Muscle layer of colon (tissue), 2 donors: ENCODE data around the gene ENO1.
"Not testable (repeated sequence)": the region's sequence is repeated elsewhere in the genome, so short reads cannot be mapped to it uniquely, and the experiment has no call there.

Source experiments
- H3K27ac ChIP-seq: one replicate; pipeline ENCODE4 v1.7.0; 2013; ENCODE audit warnings: low read depth, mild to moderate bottlenecking, low read length, moderate library complexity
- H3K27me3 ChIP-seq, 2 donors: one replicate each; pipeline ENCODE4 v1.7.0; 2013; ENCODE audit warnings: low read length in 2 of 2, mild to moderate bottlenecking in 2 of 2; ENCODE audit not compliant: insufficient read depth in 2 of 2, control insufficient read depth in 1 of 2
- H3K36me3 ChIP-seq: one replicate; pipeline ENCODE4 v1.7.0; 2013; ENCODE audit warnings: mild to moderate bottlenecking, low read length; ENCODE audit not compliant: insufficient read depth
- H3K4me1 ChIP-seq: one replicate; pipeline ENCODE4 v1.7.0; 2013; ENCODE audit warnings: mild to moderate bottlenecking, low read length; ENCODE audit not compliant: insufficient read depth
- H3K4me3 ChIP-seq, 2 donors: one replicate each; pipeline ENCODE4 v1.7.0; 2013; ENCODE audit warnings: low read length in 2 of 2, low read depth in 1 of 2, mild to moderate bottlenecking in 1 of 2, moderate library complexity in 1 of 2
- H3K9ac ChIP-seq: one replicate; pipeline ENCODE4 v1.7.0; 2013; ENCODE audit warnings: low read length
- H3K9me3 ChIP-seq: one replicate; pipeline ENCODE4 v1.7.0; 2013; ENCODE audit warnings: mild to moderate bottlenecking, low read length
- donor health status: abdominal sarcoma.
- donor health status: Adenocarcinoma of cecum.

Gene ENO1

GRCh38 chr1:8878448-8878697, at the start of gene ENO1:
Gene ENO1 (minus strand): TSS chr1:8878686. CDS start chr1:8874908, 3,778 bp downstream.
- no peaks in the 10 kb centered on the region for H3K27me3 ChIP-seq
- H3K4me1 ChIP-seq = peaks cover 36% of the 10 kb centered on the region
- H3K36me3 ChIP-seq = peaks cover 13% of the 10 kb centered on the region
- peak within 1 kb of the TSS; percentile 99 for H3K27ac ChIP-seq
- peak within 1 kb of the TSS; percentile 89 to 92 for H3K4me3 ChIP-seq
- H3K9me3 ChIP-seq = no peaks in the 10 kb centered on the region
- peak within 1 kb of the TSS; percentile 67 for H3K9ac ChIP-seq

- Histone ChIP-seq H3K4me3 (no peak overlapping the region), H3K27ac (no peak overlapping the region), H3K27me3 (no peaks in the 10 kb centered on the region), H3K4me1 (no peaks in the 10 kb centered on the region), H3K36me3 (no peaks in the 10 kb centered on the region), H3K9me3 (no peaks in the 10 kb centered on the region), H3K9ac (no peak overlapping the region)
Observed at GRCh38 chr1:8926707-8927694, 48.5 kb upstream of the ENO1 start.

GRCh38 chr1:8925960-8926359, 47.5 kb upstream of the ENO1 start:
- Histone ChIP-seq H3K4me1 (no peaks in the 10 kb centered on the region), H3K4me3 (no peak overlapping the region), H3K27ac (no peak overlapping the region), H3K27me3 (no peaks in the 10 kb centered on the region), H3K9ac (no peak overlapping the region), H3K36me3 (no peaks in the 10 kb centered on the region), H3K9me3 (no peaks in the 10 kb centered on the region)

GRCh38 chr1:8925406-8925805, 46.9 kb upstream of the ENO1 start:
- H3K36me3 ChIP-seq = no peaks in the 10 kb centered on the region
- no peaks in the 10 kb centered on the region for H3K27me3 ChIP-seq
- no peaks in the 10 kb centered on the region for H3K9me3 ChIP-seq
- H3K4me1 ChIP-seq = no peaks in the 10 kb centered on the region
- no peak overlapping the region for H3K4me3 ChIP-seq
- H3K9ac ChIP-seq = no peak overlapping the region
- no peak overlapping the region for H3K27ac ChIP-seq

- H3K27me3 ChIP-seq = no peaks in the 10 kb centered on the region
- H3K36me3 ChIP-seq = no peaks in the 10 kb centered on the region
- no peaks in the 10 kb centered on the region for H3K4me1 ChIP-seq
- H3K9me3 ChIP-seq = no peaks in the 10 kb centered on the region
- H3K4me3 ChIP-seq = no peak overlapping the region
- H3K27ac ChIP-seq = no peak overlapping the region
- no peak overlapping the region for H3K9ac ChIP-seq
Observed at GRCh38 chr1:8922962-8923361, 44.5 kb upstream of the ENO1 start.

GRCh38 chr1:8917536-8917935, 39.0 kb upstream of the ENO1 start:
- not testable (repeated sequence) for H3K9me3 ChIP-seq, H3K4me1 ChIP-seq, H3K36me3 ChIP-seq, H3K27me3 ChIP-seq, H3K9ac ChIP-seq, H3K27ac ChIP-seq, H3K4me3 ChIP-seq

GRCh38 chr1:8915446-8915845, 37.0 kb upstream of the ENO1 start:
- Histone ChIP-seq H3K27ac (no peak overlapping the region), H3K4me1 (no peaks in the 10 kb centered on the region), H3K9me3 (no peaks in the 10 kb centered on the region), H3K4me3 (no peak overlapping the region), H3K36me3 (no peaks in the 10 kb centered on the region), H3K27me3 (no peaks in the 10 kb centered on the region), H3K9ac (no peak overlapping the region)

GRCh38 chr1:8914466-8914865, 36.0 kb upstream of the ENO1 start:
- Histone ChIP-seq H3K9me3 (no peaks in the 10 kb centered on the region), H3K36me3 (no peaks in the 10 kb centered on the region), H3K4me3 (no peak overlapping the region), H3K27ac (no peak overlapping the region), H3K9ac (no peak overlapping the region), H3K4me1 (no peaks in the 10 kb centered on the region), H3K27me3 (no peaks in the 10 kb centered on the region)

GRCh38 chr1:8913457-8913856, 35.0 kb upstream of the ENO1 start:
- Histone ChIP-seq H3K4me3 (no peak overlapping the region), H3K27me3 (no peaks in the 10 kb centered on the region), H3K9ac (no peak overlapping the region), H3K36me3 (no peaks in the 10 kb centered on the region), H3K4me1 (no peaks in the 10 kb centered on the region), H3K9me3 (no peaks in the 10 kb centered on the region), H3K27ac (no peak overlapping the region)

- H3K9me3 ChIP-seq = no peaks in the 10 kb centered on the region
- no peaks in the 10 kb centered on the region for H3K27me3 ChIP-seq
- H3K36me3 ChIP-seq = no peaks in the 10 kb centered on the region
- H3K27ac ChIP-seq = no peak overlapping the region
- no peaks in the 10 kb centered on the region for H3K4me1 ChIP-seq
- H3K4me3 ChIP-seq = no peak overlapping the region
- H3K9ac ChIP-seq = no peak overlapping the region
Observed at GRCh38 chr1:8911416-8912309, 33.2 kb upstream of the ENO1 start.

GRCh38 chr1:8910914-8911313, 32.4 kb upstream of the ENO1 start:
- Histone ChIP-seq H3K9ac (no peak overlapping the region), H3K4me1 (no peaks in the 10 kb centered on the region), H3K27me3 (no peaks in the 10 kb centered on the region), H3K36me3 (no peaks in the 10 kb centered on the region), H3K4me3 (no peak overlapping the region), H3K27ac (no peak overlapping the region), H3K9me3 (no peaks in the 10 kb centered on the region)
